Measurements from ENCODE around the gene KCNK15.

KCNK15 gene

GRCh38 chr20:44792796-44793195 lies 47.1 kb downstream of the KCNK15 start:
- no peak for DNase-seq

GRCh38 chr20:44795836-44796235 lies 50.2 kb downstream of the KCNK15 start:
- no peak for DNase-seq

GRCh38 chr20:44796311-44796710 lies 50.6 kb downstream of the KCNK15 start:
- DNase-seq, result no peak

- no peak for DNase-seq
Measured at GRCh38 chr20:44796758-44797457, 51.2 kb downstream of the KCNK15 start.

GRCh38 chr20:44799691-44800090 lies 54.0 kb downstream of the KCNK15 start:
- no peak for DNase-seq

GRCh38 chr20:44800391-44801046 lies 54.9 kb downstream of the KCNK15 start:
- DNase-seq, result no peak
